OCI-M1 (cell line): Measurements from ENCODE around the gene SPATA31A7.
"Not testable (repeated sequence)": the region's sequence is repeated elsewhere in the genome, so short reads cannot be mapped to it uniquely, and the experiment has no call there.

Source experiments
- DNase-seq: peaks from one replicate; lab custom pipeline; 2025; lab: John Stamatoyannopoulos, UW

SPATA31A7 gene

GRCh38 chr9:61189736-61190135 is at the start of gene SPATA31A7:
TSS of gene SPATA31A7 (plus strand) at chr9:61190036. CDS start at chr9:61190065, 29 bp downstream.
- not testable (repeated sequence) for DNase-seq

- not testable (repeated sequence) for DNase-seq
These were observed 36.6 kb downstream of the SPATA31A7 start for GRCh38 chr9:61226438-61226837.
